HL-60 (cell line): ENCODE results near the gene EFCC1.

Experiments used
- CTCF ChIP-seq: IDR thresholded peaks from one replicate; pipeline ENCODE4 v1.5.1; 2011; ENCODE audit warnings: low read length, control low read depth, inconsistent platforms; ENCODE audit not compliant: insufficient read depth
- GABPA ChIP-seq: IDR thresholded peaks from 2 replicates; pipeline ENCODE4 v1.6.1; 2012; ENCODE audit warnings: low read depth
- POLR2AphosphoS5 ChIP-seq: IDR thresholded peaks from 2 replicates; pipeline ENCODE4 v1.6.1; 2012; ENCODE audit warnings: low read depth
- SPI1 ChIP-seq: IDR thresholded peaks from 2 replicates; pipeline ENCODE4 v1.6.1; 2012; ENCODE audit warnings: low read depth, mild to moderate bottlenecking, borderline replicate concordance

GRCh38 chr3:129015388-129016105 lies 14.4 kb downstream of the EFCC1 start:
- TF ChIP-seq CTCF: no peak
- no peak for TF ChIP-seq POLR2AphosphoS5
- TF ChIP-seq SPI1: no peak
- no peak for TF ChIP-seq GABPA
